ENCODE data around the gene NXPH4. TPM values are rescaled to one million over a fixed set of nuclear protein-coding genes. Genes with fewer than 3 reads are reported as not detected.
A peak's percentile ranks its signal among the peaks of the same experiment; 100 is the strongest.

Gene NXPH4
- total and polyA plus RNA-seq, 7 experiments from 2014 or later: 0.31 TPM; not detected in 6

DNA sequence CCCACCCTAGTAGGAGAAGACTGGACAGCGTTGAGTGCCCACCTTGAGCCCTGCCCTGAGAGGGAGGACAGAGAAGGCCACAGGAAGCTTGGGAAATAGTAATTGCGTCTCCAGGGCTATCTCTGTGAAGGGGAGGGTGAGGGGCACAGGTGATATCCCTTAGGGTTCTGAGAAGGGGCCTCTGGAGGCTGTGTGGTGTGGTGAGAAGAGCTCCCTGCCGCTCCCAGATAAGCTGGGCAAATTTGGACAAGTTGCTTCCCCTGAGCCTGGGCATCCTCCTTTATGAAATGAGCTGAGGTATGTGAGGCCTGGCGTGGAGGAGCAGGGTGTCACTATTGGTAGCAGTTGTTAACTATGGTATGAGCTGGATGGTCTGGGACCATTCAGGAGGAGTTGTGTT, 45.7 kb upstream of the NXPH4 start:
- no peaks in the 10 kb centered on the region for H3K9me3 Mint-ChIP-seq
- H3K27ac ChIP-seq (ENCODE audit: low read depth, low read length): no peak overlapping the region
- no peak overlapping the region for H3K4me3 ChIP-seq (ENCODE audit: low read length)
- DNase-seq (no peak), ATAC-seq (no peak)
- ChIA-PET POLR2A (no interaction called here), CTCF (interaction anchor here (6.7 kb wide), 1 partner anchor 47 kb away, joined by 34 read pairs; no protein-coding TSS in a partner anchor)
- no peaks in the 10 kb centered on the region for H3K36me3 ChIP-seq (ENCODE audit: control insufficient read depth in 2 of 3, insufficient read depth in 3 of 3, low read length in 3 of 3)
- no peak overlapping the region for H3K27ac Mint-ChIP-seq
- peaks cover 0 to 7% (median 0%) of the 10 kb centered on the region in 5 donors for H3K36me3 Mint-ChIP-seq
- no peaks in the 10 kb centered on the region for H3K27me3 ChIP-seq (ENCODE audit: control insufficient read depth in 2 of 2, insufficient read depth in 2 of 2, low read length in 2 of 2)
- H3K9me3 ChIP-seq (ENCODE audit: control insufficient read depth in 2 of 3, low read length in 3 of 3): no peaks in the 10 kb centered on the region
- H3K27me3 Mint-ChIP-seq: no peaks in the 10 kb centered on the region
- H3K4me3 Mint-ChIP-seq: no peak overlapping the region
- no peaks in the 10 kb centered on the region for H3K4me1 ChIP-seq (ENCODE audit: control insufficient read depth in 2 of 2, insufficient read depth in 2 of 2, low read length in 2 of 2)
- intact Hi-C loops (cut with micrococcal nuclease): no loop called here
- peaks cover 0 to 6% (median 0%) of the 10 kb centered on the region in 7 donors for H3K4me1 Mint-ChIP-seq

DNA sequence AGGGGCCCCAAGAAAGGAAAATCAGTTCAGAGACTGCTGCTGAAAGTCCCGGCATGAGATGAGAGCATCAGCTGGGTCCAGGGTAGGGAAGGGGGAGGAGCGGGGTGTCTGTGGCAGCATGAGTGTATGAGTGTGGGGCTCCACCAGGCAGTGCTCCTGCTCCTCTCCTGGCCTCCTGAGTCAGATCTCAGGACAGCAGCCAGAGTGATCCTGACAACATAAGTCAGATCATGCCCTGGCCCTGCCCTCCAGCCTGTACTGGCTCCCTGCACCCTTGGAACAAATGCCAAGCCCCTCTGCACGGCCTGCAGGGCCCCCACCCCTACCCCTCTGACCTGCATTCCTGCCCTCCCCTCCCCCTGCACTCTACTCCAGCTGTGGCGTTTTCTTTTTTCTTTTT, 44.9 kb upstream of the NXPH4 start:
- H3K27me3 Mint-ChIP-seq: no peaks in the 10 kb centered on the region
- intact Hi-C loops (cut with micrococcal nuclease): no loop called here
- H3K4me1 Mint-ChIP-seq: peaks cover 0 to 6% (median 0%) of the 10 kb centered on the region in 7 donors
- H3K36me3 Mint-ChIP-seq: peaks cover 0 to 9% (median 0%) of the 10 kb centered on the region in 5 donors
- Histone ChIP-seq H3K27ac (ENCODE audit: low read depth, low read length) (no peak overlapping the region), H3K36me3 (ENCODE audit: control insufficient read depth in 2 of 3, insufficient read depth in 3 of 3, low read length in 3 of 3) (no peaks in the 10 kb centered on the region), H3K4me1 (ENCODE audit: control insufficient read depth in 2 of 2, insufficient read depth in 2 of 2, low read length in 2 of 2) (no peaks in the 10 kb centered on the region), H3K27me3 (ENCODE audit: control insufficient read depth in 2 of 2, insufficient read depth in 2 of 2, low read length in 2 of 2) (no peaks in the 10 kb centered on the region), H3K9me3 (ENCODE audit: control insufficient read depth in 2 of 3, low read length in 3 of 3) (no peaks in the 10 kb centered on the region), H3K4me3 (ENCODE audit: low read length) (no peak overlapping the region)
- no peak overlapping the region for H3K27ac Mint-ChIP-seq
- DNase-seq (no peak), ATAC-seq (no peak)
- CTCF ChIA-PET: interaction anchor here (6.7 kb wide), 1 partner anchor 48 kb away, joined by 34 read pairs; no protein-coding TSS in a partner anchor
- no peak overlapping the region for H3K4me3 Mint-ChIP-seq
- POLR2A ChIA-PET: no interaction called here
- H3K9me3 Mint-ChIP-seq: no peaks in the 10 kb centered on the region

DNA sequence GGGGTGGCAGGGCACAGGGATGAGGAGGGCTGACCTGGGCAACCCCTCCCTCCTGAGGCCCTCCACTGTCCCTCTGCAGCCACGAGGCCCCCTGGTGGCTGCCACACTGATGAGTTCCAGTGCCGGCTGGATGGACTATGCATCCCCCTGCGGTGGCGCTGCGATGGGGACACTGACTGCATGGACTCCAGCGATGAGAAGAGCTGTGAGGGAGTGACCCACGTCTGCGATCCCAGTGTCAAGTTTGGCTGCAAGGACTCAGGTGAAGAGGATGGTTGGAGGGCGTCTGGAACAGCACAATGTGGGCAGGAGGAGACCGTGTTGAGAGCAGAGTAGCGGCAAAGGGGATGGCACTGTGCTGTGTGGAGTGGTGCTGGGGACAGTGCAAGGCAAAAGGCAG, 43.5 kb upstream of the NXPH4 start:
- DNase-seq (peak in 2 of 9 donors; percentile 4 to 30), ATAC-seq (peak; percentile 41)
- H3K36me3 Mint-ChIP-seq: peaks cover 0 to 9% (median 0%) of the 10 kb centered on the region in 5 donors
- no peaks in the 10 kb centered on the region for H3K9me3 ChIP-seq (ENCODE audit: control insufficient read depth in 2 of 3, low read length in 3 of 3)
- H3K9me3 Mint-ChIP-seq: no peaks in the 10 kb centered on the region
- H3K4me3 ChIP-seq (ENCODE audit: low read length): no peak overlapping the region
- H3K27ac ChIP-seq (ENCODE audit: low read depth, low read length): no peak overlapping the region
- no peak overlapping the region for H3K4me3 Mint-ChIP-seq
- H3K4me1 Mint-ChIP-seq: peaks cover 0 to 6% (median 0%) of the 10 kb centered on the region in 7 donors
- H3K27me3 Mint-ChIP-seq: no peaks in the 10 kb centered on the region
- H3K4me1 ChIP-seq (ENCODE audit: control insufficient read depth in 2 of 2, insufficient read depth in 2 of 2, low read length in 2 of 2): no peaks in the 10 kb centered on the region
- no peaks in the 10 kb centered on the region for H3K36me3 ChIP-seq (ENCODE audit: control insufficient read depth in 2 of 3, insufficient read depth in 3 of 3, low read length in 3 of 3)
- ChIA-PET POLR2A (no interaction called here), CTCF (interaction anchor here (0.7 to 6.7 kb wide), 6 partner anchors 45 to 413 kb away, joined by 3 to 34 read pairs (median 4); partner anchors contain the start of gene LRP1)
- no peak overlapping the region for H3K27ac Mint-ChIP-seq
- no peaks in the 10 kb centered on the region for H3K27me3 ChIP-seq (ENCODE audit: control insufficient read depth in 2 of 2, insufficient read depth in 2 of 2, low read length in 2 of 2)
- intact Hi-C loops (cut with micrococcal nuclease): loop anchor here (1.0 kb wide), 1 partner anchor 49 kb away; no protein-coding TSS in a partner anchor

DNA sequence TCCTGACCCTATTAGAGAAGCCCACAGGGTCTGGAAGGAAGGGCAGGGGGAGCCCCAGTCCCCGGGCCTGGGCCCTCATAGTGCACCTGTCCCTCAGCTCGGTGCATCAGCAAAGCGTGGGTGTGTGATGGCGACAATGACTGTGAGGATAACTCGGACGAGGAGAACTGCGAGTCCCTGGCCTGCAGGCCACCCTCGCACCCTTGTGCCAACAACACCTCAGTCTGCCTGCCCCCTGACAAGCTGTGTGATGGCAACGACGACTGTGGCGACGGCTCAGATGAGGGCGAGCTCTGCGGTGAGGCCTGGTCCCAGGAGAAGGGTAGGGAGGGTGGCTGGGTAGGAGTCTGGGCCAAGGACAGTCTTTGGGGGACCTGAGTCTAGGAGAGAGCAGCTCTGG, 42.9 kb upstream of the NXPH4 start:
- ChIA-PET POLR2A (no interaction called here), CTCF (interaction anchor here (1.0 to 6.7 kb wide), 4 partner anchors 45 to 413 kb away, joined by 3 to 34 read pairs (median 4); partner anchors contain the start of gene LRP1)
- H3K9me3 Mint-ChIP-seq: no peaks in the 10 kb centered on the region
- ATAC-seq (no peak), DNase-seq (no peak)
- H3K27me3 Mint-ChIP-seq: no peaks in the 10 kb centered on the region
- H3K4me3 Mint-ChIP-seq: no peak overlapping the region
- Histone ChIP-seq H3K27ac (ENCODE audit: low read depth, low read length) (no peak overlapping the region), H3K27me3 (ENCODE audit: control insufficient read depth in 2 of 2, insufficient read depth in 2 of 2, low read length in 2 of 2) (no peaks in the 10 kb centered on the region), H3K4me3 (ENCODE audit: low read length) (no peak overlapping the region), H3K4me1 (ENCODE audit: control insufficient read depth in 2 of 2, insufficient read depth in 2 of 2, low read length in 2 of 2) (no peaks in the 10 kb centered on the region), H3K36me3 (ENCODE audit: control insufficient read depth in 2 of 3, insufficient read depth in 3 of 3, low read length in 3 of 3) (no peaks in the 10 kb centered on the region), H3K9me3 (ENCODE audit: control insufficient read depth in 2 of 3, low read length in 3 of 3) (no peaks in the 10 kb centered on the region)
- intact Hi-C loops (cut with micrococcal nuclease): loop anchor here (1.0 kb wide), 1 partner anchor 49 kb away; no protein-coding TSS in a partner anchor
- peaks cover 0 to 6% (median 0%) of the 10 kb centered on the region in 7 donors for H3K4me1 Mint-ChIP-seq
- peaks cover 0 to 9% (median 0%) of the 10 kb centered on the region in 5 donors for H3K36me3 Mint-ChIP-seq
- H3K27ac Mint-ChIP-seq: no peak overlapping the region

DNA sequence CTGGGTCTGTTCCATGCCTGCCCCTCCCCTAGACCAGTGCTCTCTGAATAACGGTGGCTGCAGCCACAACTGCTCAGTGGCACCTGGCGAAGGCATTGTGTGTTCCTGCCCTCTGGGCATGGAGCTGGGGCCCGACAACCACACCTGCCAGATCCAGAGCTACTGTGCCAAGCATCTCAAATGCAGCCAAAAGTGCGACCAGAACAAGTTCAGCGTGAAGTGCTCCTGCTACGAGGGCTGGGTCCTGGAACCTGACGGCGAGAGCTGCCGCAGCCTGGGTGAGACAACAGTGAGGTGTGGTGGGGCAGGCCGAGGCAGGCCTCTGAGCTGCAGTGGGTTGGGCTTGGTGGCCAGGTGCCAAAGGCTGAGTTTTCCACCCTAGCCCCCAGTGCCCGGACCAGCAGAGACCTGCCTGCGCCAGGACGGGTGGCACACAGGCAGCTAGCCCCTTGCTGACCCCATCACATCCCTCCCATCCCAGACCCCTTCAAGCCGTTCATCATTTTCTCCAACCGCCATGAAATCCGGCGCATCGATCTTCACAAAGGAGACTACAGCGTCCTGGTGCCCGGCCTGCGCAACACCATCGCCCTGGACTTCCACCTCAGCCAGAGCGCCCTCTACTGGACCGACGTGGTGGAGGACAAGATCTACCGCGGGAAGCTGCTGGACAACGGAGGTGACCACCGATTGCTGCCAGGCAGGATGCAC, 41.0 kb upstream of the NXPH4 start:
- intact Hi-C loops (cut with micrococcal nuclease): no loop called here
- no peaks in the 10 kb centered on the region for H3K9me3 Mint-ChIP-seq
- ATAC-seq (peak; percentile 63), DNase-seq (peak in 4 of 9 donors; percentile 13 to 66 (median 26))
- peak overlapping the region in 1 of 9 donors; percentile 46 for H3K27ac Mint-ChIP-seq
- H3K4me3 Mint-ChIP-seq: no peak overlapping the region
- Histone ChIP-seq H3K36me3 (ENCODE audit: control insufficient read depth in 2 of 3, insufficient read depth in 3 of 3, low read length in 3 of 3) (no peaks in the 10 kb centered on the region), H3K27me3 (ENCODE audit: control insufficient read depth in 2 of 2, insufficient read depth in 2 of 2, low read length in 2 of 2) (no peaks in the 10 kb centered on the region), H3K4me1 (ENCODE audit: control insufficient read depth in 2 of 2, insufficient read depth in 2 of 2, low read length in 2 of 2) (no peaks in the 10 kb centered on the region), H3K27ac (ENCODE audit: low read depth, low read length) (no peak overlapping the region), H3K4me3 (ENCODE audit: low read length) (no peak overlapping the region), H3K9me3 (ENCODE audit: control insufficient read depth in 2 of 3, low read length in 3 of 3) (no peaks in the 10 kb centered on the region)
- H3K27me3 Mint-ChIP-seq: no peaks in the 10 kb centered on the region
- H3K4me1 Mint-ChIP-seq: peaks cover 0 to 6% (median 0%) of the 10 kb centered on the region in 7 donors
- ChIA-PET POLR2A (no interaction called here), CTCF (interaction anchor here (0.6 to 6.7 kb wide), 4 partner anchors 11 to 500 kb away, joined by 3 to 34 read pairs (median 5); no protein-coding TSS in a partner anchor)
- peaks cover 0 to 13% (median 0%) of the 10 kb centered on the region in 5 donors for H3K36me3 Mint-ChIP-seq

DNA sequence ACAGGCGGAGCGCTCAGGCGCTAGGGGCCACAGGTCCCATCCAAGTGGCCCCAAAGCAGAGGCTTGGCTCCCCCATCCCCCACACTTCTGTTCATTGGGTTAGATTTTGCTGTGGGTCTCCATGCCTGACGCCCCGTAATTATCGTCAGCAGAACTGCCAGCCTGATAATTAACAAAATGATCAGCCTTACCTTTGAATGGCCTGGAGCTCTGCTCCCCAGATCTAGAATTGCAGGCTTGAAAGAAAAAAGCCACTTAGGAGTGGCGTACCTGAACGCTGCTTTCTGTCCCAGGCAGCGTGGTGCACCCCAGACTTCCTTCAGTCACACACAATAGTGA, 40.5 kb upstream of the NXPH4 start:
- CTCF ChIA-PET: interaction anchor here (1.1 to 6.7 kb wide), 3 partner anchors 11 to 107 kb away, joined by 3 to 34 read pairs (median 7); no protein-coding TSS in a partner anchor
- Histone ChIP-seq H3K27me3 (ENCODE audit: control insufficient read depth in 2 of 2, insufficient read depth in 2 of 2, low read length in 2 of 2) (no peaks in the 10 kb centered on the region), H3K4me3 (ENCODE audit: low read length) (no peak overlapping the region), H3K27ac (ENCODE audit: low read depth, low read length) (no peak overlapping the region), H3K36me3 (ENCODE audit: control insufficient read depth in 2 of 3, insufficient read depth in 3 of 3, low read length in 3 of 3) (no peaks in the 10 kb centered on the region), H3K4me1 (ENCODE audit: control insufficient read depth in 2 of 2, insufficient read depth in 2 of 2, low read length in 2 of 2) (no peaks in the 10 kb centered on the region), H3K9me3 (ENCODE audit: control insufficient read depth in 2 of 3, low read length in 3 of 3) (no peaks in the 10 kb centered on the region)
- ATAC-seq (no peak), DNase-seq (no peak)
- POLR2A ChIA-PET: no interaction called here
- Mint-ChIP-seq H3K9me3 (no peaks in the 10 kb centered on the region), H3K27ac (no peak overlapping the region), H3K36me3 (peaks cover 0 to 12% (median 0%) of the 10 kb centered on the region in 5 donors), H3K4me3 (no peak overlapping the region), H3K27me3 (no peaks in the 10 kb centered on the region), H3K4me1 (peaks cover 0 to 6% (median 0%) of the 10 kb centered on the region in 7 donors)
- intact Hi-C loops (cut with micrococcal nuclease): no loop called here
